K562 (cell line): ENCODE results near the gene COLQ. TPM values are rescaled to one million over a fixed set of nuclear protein-coding genes. Genes with fewer than 3 reads are reported as not detected.

Experiments
- ATAC-seq: fragments of 200-7000 bp; cut with Tn5 transposase; 3 replicates; pipeline ENCODE4 v1.9.1; 2020; ENCODE audit warnings: moderate library complexity
- BruUV-seq: library from RNA; stranded (reverse); fragments of 400-500 nt; replicated peaks from 2 replicates; lab custom pipeline; 2021; lab: Mats Ljungman, UMichigan
- CTCF ChIA-PET: fragments of 300-600 bp; formaldehyde crosslinking; extraction: SDS; loops from one replicate; lab custom pipeline; 2021; ENCODE audit warnings: low intra/inter-chr PET ratio; lab: Yijun Ruan, JAX
- POLR2A ChIA-PET: fragments of 300-600, 350-650 bp; sonication (Branson Sonifier 250); formaldehyde crosslinking; extraction: SDS; loops from one replicate; lab custom pipeline; 2021; ENCODE audit warnings: antibody characterized with exemption, inconsistent platforms; lab: Yijun Ruan, JAX
- DNase-seq, 4 experiments: peaks; one replicate each; pipeline versions ENCODE4 v3.0.0 to v3.0.0-alpha.2; 2011 to 2018; ENCODE audit warnings: low spot score in 3 of 4, mixed read lengths in 3 of 4; ENCODE audit errors: extremely low read depth in 1 of 4
- FAIRE-seq: peaks from 2 replicates; lab custom pipeline; 2011; peaks lifted over from hg19 to GRCh38; lab: Jason Lieb, UNC
- H2AFZ ChIP-seq: 2 replicates; pipeline ENCODE4 v1.6.0; 2011; ENCODE audit warnings: low read depth, low read length, control low read depth, inconsistent platforms
- H3K27ac ChIP-seq: fragments of 200-600 bp; 3 replicates; pipeline ENCODE4 v1.8.0; 2011; ENCODE audit warnings: low read depth, mild to moderate bottlenecking, control low read depth, inconsistent platforms, low read length, moderate library complexity, mixed read lengths; ENCODE audit errors: extremely low read depth
- H3K27me3 ChIP-seq, 2 experiments: fragments of 300-600 bp in 1 of 2; 2 replicates in 1 of 2; 3 replicates in 1 of 2; pipeline versions ENCODE4 v1.6.0 to v1.8.0; 2011; ENCODE audit warnings: inconsistent platforms in 2 of 2, low read length in 2 of 2, mild to moderate bottlenecking in 1 of 2, mixed read lengths in 1 of 2, moderate library complexity in 1 of 2; ENCODE audit not compliant: control insufficient read depth in 2 of 2, insufficient read depth in 2 of 2
- H3K36me3 ChIP-seq: fragments of 300-600 bp; 3 replicates; pipeline ENCODE4 v1.8.0; 2011; ENCODE audit warnings: mild to moderate bottlenecking, low read length, inconsistent platforms; ENCODE audit not compliant: control insufficient read depth, insufficient read depth
- H3K4me1 ChIP-seq, 2 experiments: fragments of 200-600 bp in 1 of 2; replicated peaks in 1 of 2; 2 replicates in 1 of 2; 3 replicates in 1 of 2; pipeline versions ENCODE4 v1.5.1 to v1.8.0; 2011; ENCODE audit warnings: inconsistent platforms in 2 of 2, low read length in 2 of 2, mild to moderate bottlenecking in 1 of 2, mixed read lengths in 1 of 2, moderate library complexity in 1 of 2; ENCODE audit not compliant: control insufficient read depth in 2 of 2, insufficient read depth in 2 of 2
- H3K4me2 ChIP-seq: 2 replicates; pipeline ENCODE4 v1.6.1; 2011; ENCODE audit warnings: low read length, control low read depth, inconsistent platforms, mixed read lengths; ENCODE audit not compliant: insufficient read depth
- H3K4me3 ChIP-seq: fragments of 200-600 bp; sonication (generic), shearing (Covaris generic); 2 replicates; pipeline ENCODE4 v1.5.1; 2016; ENCODE audit warnings: control low read depth, inconsistent platforms
- H3K79me2 ChIP-seq: fragments of 200-600 bp; 3 replicates; pipeline ENCODE4 v1.8.0; 2011; ENCODE audit warnings: low read length, inconsistent platforms; ENCODE audit not compliant: control insufficient read depth, insufficient read depth
- H3K9ac ChIP-seq, 2 experiments: 2 replicates each; pipeline versions ENCODE4 v1.6.0 to v1.6.1; 2011; ENCODE audit warnings: low read depth in 2 of 2, low read length in 2 of 2, control low read depth in 1 of 2, inconsistent platforms in 1 of 2, mild to moderate bottlenecking in 1 of 2, mixed read lengths in 1 of 2; ENCODE audit not compliant: insufficient read depth in 1 of 2
- H3K9me1 ChIP-seq: one replicate; pipeline ENCODE4 v1.6.0; 2011; ENCODE audit warnings: inconsistent platforms, mild to moderate bottlenecking, low read length, moderate library complexity; ENCODE audit not compliant: control insufficient read depth, insufficient read depth
- H3K9me3 ChIP-seq: replicated peaks from 2 replicates; pipeline ENCODE4 v1.5.1; 2011; ENCODE audit warnings: low read depth, low read length, inconsistent platforms; ENCODE audit not compliant: control insufficient read depth, insufficient read depth
- H4K20me1 ChIP-seq: replicated peaks from 2 replicates; pipeline ENCODE4 v1.6.1; 2011; ENCODE audit warnings: low read length, inconsistent platforms, mixed read lengths; ENCODE audit not compliant: control insufficient read depth, insufficient read depth
- ARID1B ChIP-seq: fragments of 450-650 bp; IDR thresholded peaks from 2 replicates; pipeline ENCODE4 v1.6.1; 2016; ENCODE audit warnings: antibody characterized with exemption, mild to moderate bottlenecking, inconsistent platforms
- CHAMP1 ChIP-seq: fragments of 450-650 bp; IDR thresholded peaks from 2 replicates; pipeline ENCODE4 v1.6.1; 2016; ENCODE audit warnings: mild to moderate bottlenecking
- FOXK2 ChIP-seq, 2 experiments: fragments of 450-650 bp; IDR thresholded peaks in 1 of 2; conservative IDR thresholded peaks in 1 of 2; 2 replicates each; pipeline ENCODE4 v1.6.1; 2016; ENCODE audit warnings: low read depth in 2 of 2, mild to moderate bottlenecking in 1 of 2
- KDM1A ChIP-seq, 2 experiments: fragments of 450-650 bp; IDR thresholded peaks; 2 replicates each; pipeline ENCODE4 v1.6.1; 2016; ENCODE audit warnings: mild to moderate bottlenecking in 2 of 2
- MEF2A ChIP-seq: IDR thresholded peaks from 2 replicates; pipeline ENCODE4 v1.6.1; 2011; ENCODE audit warnings: low read depth, mild to moderate bottlenecking, low read length, moderate library complexity; ENCODE audit not compliant: control insufficient read depth
- MYC ChIP-seq, 2 experiments: fragments of 250-450 bp in 1 of 2; sonication (Bioruptor Pico) in 1 of 2; IDR thresholded peaks; 2 replicates each; pipeline versions ENCODE4 v1.5.1 to v1.6.1; 2012 to 2021; ENCODE audit warnings: low read depth in 2 of 2, borderline replicate concordance in 1 of 2, improper control_type of control experiment in 1 of 2, low read length in 1 of 2, mild to moderate bottlenecking in 1 of 2, moderate library complexity in 1 of 2
- NR2C1 ChIP-seq, 2 experiments: fragments of 450-650 bp; IDR thresholded peaks; 2 replicates each; pipeline ENCODE4 v1.6.1; 2017; ENCODE audit warnings: mild to moderate bottlenecking in 2 of 2, antibody characterized with exemption in 1 of 2, inconsistent platforms in 1 of 2, missing compliant biosample characterization in 1 of 2, missing genetic modification characterization in 1 of 2
- NR4A1 ChIP-seq, 2 experiments: fragments of 250-450 bp in 1 of 2; fragments of 450-650 bp in 1 of 2; sonication (Bioruptor Pico) in 1 of 2; IDR thresholded peaks; 2 replicates each; pipeline versions ENCODE4 v1.4.0 to v1.6.1; 2016 to 2020; ENCODE audit warnings: mild to moderate bottlenecking in 2 of 2, missing compliant biosample characterization in 1 of 2, missing genetic modification characterization in 1 of 2, moderate library complexity in 1 of 2
- PRDM10 ChIP-seq: fragments of 450-650 bp; IDR thresholded peaks from 2 replicates; pipeline ENCODE4 v1.6.1; 2018; ENCODE audit not compliant: partially characterized antibody
- U2AF1 ChIP-seq: fragments of 200-400 bp; formaldehyde crosslinking; optimal IDR thresholded peaks from 2 replicates; pipeline ENCODE3; 2017; ENCODE audit warnings: mild to moderate bottlenecking, low read depth, low read length, moderate library complexity
- ZNF431 ChIP-seq: sonication (generic); formaldehyde crosslinking; IDR thresholded peaks from 2 replicates; pipeline ENCODE4 v1.8.0; 2022; ENCODE audit warnings: mild to moderate bottlenecking, missing genetic modification reagents
- WGBS: fragments of 100-300 bp; shearing (Covaris generic); methylation state at CpG from one replicate; pipeline ENCODE4 v1.1.6; 2016; ENCODE audit warnings: low coverage, mixed read lengths; ENCODE audit not compliant: insufficient coverage; ENCODE audit errors: missing lambda C conversion rate; 5-methylcytosine and 5-hydroxymethylcytosine counted together
- in situ Hi-C: fragments of 300-500 bp; cut with MboI; formaldehyde crosslinking; loops from 4 replicates; pipeline ENCODE4 v1.15.0; 2018; ENCODE audit warnings: inconsistent platforms, mixed read lengths
- intact Hi-C: fragments of 100-400 bp; cut with micrococcal nuclease; formaldehyde crosslinking; loops from 2 replicates; pipeline ENCODE4 v1.14.2; 2022
- polyA plus RNA-seq, 8 experiments: library from polyadenylated mRNA; depleted of rRNA in 4 of 8; stranded (reverse) in 5 of 8; unstranded in 3 of 8; fragments of >200 nt; fragmentation: Nextera tagmentation in 2 of 8; fragmentation: Illumina TruSeq in 1 of 8; extraction: Ambion mirVana in 2 of 8; extraction: Trizol in 1 of 8; gene quantifications; 2 replicates each; pipeline versions ENCODE4 v1.2.1 to v1.2.3, GENCODE V29; 2011 to 2014; ENCODE audit warnings: inconsistent platforms in 1 of 8, missing spikeins in 1 of 8
- total RNA-seq, 7 experiments: library from RNA; depleted of rRNA in 6 of 7; stranded (reverse); fragments of >200 nt in 6 of 7; fragmentation: Illumina TruSeq in 2 of 7; extraction: Trizol in 2 of 7; gene quantifications; 2 replicates each; pipeline versions ENCODE4 v1.2.1 to v1.2.3, GENCODE V29; 2011 to 2021; ENCODE audit warnings: low replicate concordance in 1 of 7

Gene COLQ
- total and polyA plus RNA-seq, 9 of the 15 experiments (the other 6 are each of a cell fraction or from before 2014, with no cell fraction given) = 0.04 to 0.36 (median 0.27) TPM; not detected in 4

- FAIRE-seq = no peak
- WGBS = 23% methylated on average over 11 of the region's 11 CpGs
- TF ChIP-seq U2AF1 (no peak), PRDM10 (peak; percentile 91), NR4A1 (CRISPR knock-in tag; IDR thresholded peaks at IDR 0.05) (no peak), NR4A1 (tag; IDR thresholded peaks at IDR 0.05) (0 out of 2 replicates have a peak, but pooled peaks have one; percentile 37), ARID1B (no peak), MYC (IDR thresholded peaks at IDR 0.05; ENCODE audit: low read depth, low read length) (no peak), MYC (CRISPR knock-in tag; IDR thresholded peaks at IDR 0.05; ENCODE audit: borderline replicate concordance, low read depth) (no peak), KDM1A (IDR thresholded peaks at IDR 0.05) (no peak), FOXK2 (conservative IDR thresholded peaks at IDR 0.05 in 1 of 2, IDR thresholded peaks at IDR 0.05 in 1 of 2; ENCODE audit: low read depth in 2 of 2) (peak in 1 of 2 experiments; percentile 21; a peak in 1 of 4 replicates), MEF2A (no peak), ZNF431 (CRISPR knock-in tag) (no peak), NR2C1 (IDR thresholded peaks at IDR 0.05) (no peak), NR2C1 (tag; IDR thresholded peaks at IDR 0.05) (peak; percentile 52; the same call in 1 of the 2 replicates), CHAMP1 (no peak)
Observed at GRCh38 chr3:15467227-15468181, 54.0 kb downstream of the COLQ start.

More at GRCh38 chr3:15467227-15468181, 54.0 kb downstream of the COLQ start:
- Histone ChIP-seq H3K9ac (no peak overlapping the region), H3K4me2 (peak overlapping the region; percentile 20; the same call in 1 of the 2 replicates), H3K9me1 (no peaks in the 10 kb centered on the region), H3K27ac (no peak overlapping the region), H2AFZ (peak overlapping the region; percentile 29), H3K79me2 (no peaks in the 10 kb centered on the region), H3K27me3 (peaks cover 14 to 17% of the 10 kb centered on the region in 2 experiments), H4K20me1 (no peaks in the 10 kb centered on the region), H3K4me3 (no peak overlapping the region), H3K4me1 (peaks cover 0 to 7% of the 10 kb centered on the region in 2 experiments; a peak in 2 of 5 replicates), H3K36me3 (no peaks in the 10 kb centered on the region), H3K9me3 (no peaks in the 10 kb centered on the region)
- ATAC-seq (peak; percentile 39), DNase-seq (peak in 1 of 4 experiments; percentile 23)
- in situ Hi-C loops (no loop called here), intact Hi-C loops (no loop called here)
- ChIA-PET CTCF (no interaction called here), POLR2A (interaction anchor here (0.6 to 1.4 kb wide), 7 partner anchors 12 to 369 kb away, joined by 3 to 6 read pairs (median 3); partner anchors contain the start of gene RBSN)
- no TSS peak for BruUV-seq
